ENCODE data around the gene TMEM245. TPM values are rescaled to one million over a fixed set of nuclear protein-coding genes. Genes with fewer than 3 reads are reported as not detected.

TMEM245 gene
- total RNA-seq, 1 experiment from 2014 or later, result 52.2 TPM

- no TSS peak for BruUV-seq (replicated peaks)
- H3K4me1 Mint-ChIP-seq (ENCODE audit: low read depth, unreplicated experiment), result no peaks in the 10 kb centered on the region
- H3K27ac Mint-ChIP-seq (ENCODE audit: unreplicated experiment), result no peak overlapping the region
- no peaks in the 10 kb centered on the region for H3K27me3 Mint-ChIP-seq (ENCODE audit: unreplicated experiment)
- CTCF ChIA-PET, result no interaction called here
- TF ChIP-seq CTCF (IDR thresholded peaks at IDR 0.05; ENCODE audit: unreplicated experiment), result no peak
- H3K9me3 Mint-ChIP-seq (ENCODE audit: low read depth, unreplicated experiment), result no peaks in the 10 kb centered on the region
- DNase-seq, result no peak
- H3K4me3 Mint-ChIP-seq (ENCODE audit: low read depth, unreplicated experiment), result no peak overlapping the region
- peaks cover 9% of the 10 kb centered on the region for H3K36me3 Mint-ChIP-seq (ENCODE audit: insufficient read depth, unreplicated experiment)
- intact Hi-C loops (cut with micrococcal nuclease; ENCODE audit: unreplicated experiment), result no loop called here
Observed at GRCh38 chr9:109124121-109124520, 4.4 kb upstream of the TMEM245 start.

DNA sequence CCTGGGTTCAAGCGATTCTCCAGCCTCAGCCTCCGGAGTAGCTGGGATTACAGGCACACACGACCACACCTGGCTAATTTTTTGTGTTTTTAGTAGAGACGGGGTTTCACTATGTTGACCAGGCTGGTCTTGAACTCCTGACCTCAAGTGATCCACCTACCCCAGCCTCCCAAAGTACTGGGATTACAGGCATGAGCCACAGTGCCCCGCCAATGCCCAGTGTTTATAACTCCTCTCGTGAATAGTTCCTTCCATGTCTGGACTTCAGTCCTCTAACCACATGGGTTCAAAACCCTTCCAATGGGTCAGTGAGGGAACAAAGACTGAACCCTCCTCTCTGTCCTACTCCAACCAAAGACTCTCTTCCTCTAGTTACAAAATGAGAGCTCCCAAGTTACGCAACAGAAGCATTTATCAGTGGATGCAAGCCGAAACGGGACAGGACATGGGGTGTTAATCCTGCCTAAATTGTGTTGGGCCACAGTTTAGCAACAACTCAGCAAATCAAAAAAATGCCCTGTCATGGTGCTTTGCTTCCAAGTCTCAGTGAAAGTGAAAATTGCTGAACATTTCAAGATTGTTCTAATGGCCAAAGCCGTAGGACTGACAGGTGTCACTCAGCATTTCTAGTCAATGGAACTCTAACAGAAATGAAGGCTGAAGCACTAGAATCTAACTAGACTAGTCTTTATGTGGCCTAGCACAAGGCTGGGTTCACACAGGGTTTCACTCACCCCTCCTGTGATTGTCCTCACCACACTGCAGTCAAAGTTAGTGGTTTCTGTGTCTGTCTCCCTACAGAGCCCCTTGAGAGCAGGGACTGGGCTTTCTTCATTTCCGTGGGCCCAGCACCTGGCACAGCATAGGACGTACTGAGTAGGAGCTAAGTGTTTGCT lies 3.2 kb upstream of the TMEM245 start:
- intact Hi-C loops (cut with micrococcal nuclease; ENCODE audit: unreplicated experiment), result no loop called here
- Mint-ChIP-seq H3K27me3 (ENCODE audit: unreplicated experiment) (no peaks in the 10 kb centered on the region), H3K36me3 (ENCODE audit: insufficient read depth, unreplicated experiment) (peaks cover 19% of the 10 kb centered on the region), H3K4me3 (ENCODE audit: low read depth, unreplicated experiment) (no peak overlapping the region), H3K9me3 (ENCODE audit: low read depth, unreplicated experiment) (no peaks in the 10 kb centered on the region), H3K27ac (ENCODE audit: unreplicated experiment) (no peak overlapping the region), H3K4me1 (ENCODE audit: low read depth, unreplicated experiment) (no peaks in the 10 kb centered on the region)
- no TSS peak for BruUV-seq (replicated peaks)
- no peak for DNase-seq
- CTCF ChIA-PET, result no interaction called here
- TF ChIP-seq CTCF (IDR thresholded peaks at IDR 0.05; ENCODE audit: unreplicated experiment), result no peak

- CTCF ChIA-PET, result no interaction called here
- TF ChIP-seq CTCF (IDR thresholded peaks at IDR 0.05; ENCODE audit: unreplicated experiment), result no peak
- no peak for DNase-seq
- intact Hi-C loops (cut with micrococcal nuclease; ENCODE audit: unreplicated experiment), result no loop called here
- BruUV-seq (replicated peaks), result no TSS peak
- peaks cover 24% of the 10 kb centered on the region for H3K36me3 Mint-ChIP-seq (ENCODE audit: insufficient read depth, unreplicated experiment)
- no peak overlapping the region for H3K4me3 Mint-ChIP-seq (ENCODE audit: low read depth, unreplicated experiment)
- H3K27me3 Mint-ChIP-seq (ENCODE audit: unreplicated experiment), result no peaks in the 10 kb centered on the region
- peaks cover 8% of the 10 kb centered on the region for H3K4me1 Mint-ChIP-seq (ENCODE audit: low read depth, unreplicated experiment)
- no peak overlapping the region for H3K27ac Mint-ChIP-seq (ENCODE audit: unreplicated experiment)
- H3K9me3 Mint-ChIP-seq (ENCODE audit: low read depth, unreplicated experiment), result no peaks in the 10 kb centered on the region
Observed at GRCh38 chr9:109121232-109121796, 1.6 kb upstream of the TMEM245 start.

DNA sequence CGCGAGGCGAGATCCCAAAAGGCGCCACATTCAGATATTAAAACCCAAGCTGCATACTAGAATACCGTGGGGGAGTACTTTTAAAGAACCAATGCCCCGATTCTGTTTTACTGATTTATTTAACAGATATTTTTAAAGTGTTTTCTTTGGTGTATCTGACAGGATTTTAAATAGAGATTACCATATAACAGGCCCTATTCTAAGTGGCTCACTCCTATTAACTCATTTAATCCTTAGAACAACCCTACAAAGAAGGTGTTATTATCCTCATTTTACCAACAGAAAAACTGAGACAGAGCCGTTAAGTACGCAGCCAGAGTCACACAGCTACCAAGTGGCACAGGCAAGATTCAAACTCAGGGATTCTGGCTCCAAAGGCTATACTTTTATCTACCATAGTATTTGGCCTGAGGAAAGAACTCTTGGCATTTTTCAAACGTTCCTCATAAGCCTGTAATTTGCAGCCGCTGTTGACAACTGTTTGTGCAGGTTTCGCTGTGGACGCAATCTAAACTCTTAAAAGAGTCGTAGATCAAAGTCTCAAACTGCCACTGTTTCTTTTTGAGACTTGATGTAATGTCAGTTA lies 550 bp upstream of the TMEM245 start:
- Mint-ChIP-seq H3K4me1 (ENCODE audit: low read depth, unreplicated experiment) (peaks cover 8% of the 10 kb centered on the region), H3K36me3 (ENCODE audit: insufficient read depth, unreplicated experiment) (peaks cover 24% of the 10 kb centered on the region)
- BruUV-seq (replicated peaks), result no TSS peak

More for the DNA sequence above, 550 bp upstream of the TMEM245 start:
- Mint-ChIP-seq H3K4me3 (ENCODE audit: low read depth, unreplicated experiment) (peak overlapping the region; percentile 85), H3K9me3 (ENCODE audit: low read depth, unreplicated experiment) (no peaks in the 10 kb centered on the region), H3K27me3 (ENCODE audit: unreplicated experiment) (no peaks in the 10 kb centered on the region), H3K27ac (ENCODE audit: unreplicated experiment) (no peak overlapping the region)
- CTCF ChIA-PET, result interaction anchor here (0.6 to 1.5 kb wide), 3 partner anchors 10 to 360 kb away, joined by 4 to 8 read pairs (median 4); no protein-coding TSS in a partner anchor
- no peak for TF ChIP-seq CTCF (IDR thresholded peaks at IDR 0.05; ENCODE audit: unreplicated experiment)
- intact Hi-C loops (cut with micrococcal nuclease; ENCODE audit: unreplicated experiment), result no loop called here
- no peak for DNase-seq
